GM20431 (cell line): ENCODE measurements around the gene FGD6.

Experiments
- in situ Hi-C: fragments of 300-500 bp; cut with MseI, MboI; formaldehyde crosslinking; loops from one replicate; pipeline ENCODE4 v1.15.0; 2020; ENCODE audit warnings: low sequenced_read_pairs; ENCODE audit not compliant: unreplicated experiment

The FGD6 gene

DNA sequence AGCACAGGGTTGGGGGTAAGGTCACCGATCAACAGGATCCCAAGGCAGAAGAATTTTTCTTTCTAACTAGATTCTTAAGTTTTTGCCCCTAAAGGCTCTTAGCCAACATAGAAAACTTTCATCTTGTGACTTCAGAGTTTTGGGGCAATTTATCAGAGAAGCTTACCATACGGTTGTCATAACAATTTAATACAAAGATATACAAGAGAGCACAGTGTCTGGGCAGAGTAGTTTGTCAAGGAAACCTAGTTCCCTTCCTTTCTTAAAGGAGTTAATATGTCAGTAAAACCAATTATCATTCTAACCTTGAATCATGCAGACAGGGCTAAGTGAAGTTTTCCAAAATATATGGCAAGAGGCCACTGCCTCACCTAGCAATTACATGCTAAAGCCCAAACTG, 162.2 kb downstream of the FGD6 start:
- in situ Hi-C loops = no loop called here

DNA sequence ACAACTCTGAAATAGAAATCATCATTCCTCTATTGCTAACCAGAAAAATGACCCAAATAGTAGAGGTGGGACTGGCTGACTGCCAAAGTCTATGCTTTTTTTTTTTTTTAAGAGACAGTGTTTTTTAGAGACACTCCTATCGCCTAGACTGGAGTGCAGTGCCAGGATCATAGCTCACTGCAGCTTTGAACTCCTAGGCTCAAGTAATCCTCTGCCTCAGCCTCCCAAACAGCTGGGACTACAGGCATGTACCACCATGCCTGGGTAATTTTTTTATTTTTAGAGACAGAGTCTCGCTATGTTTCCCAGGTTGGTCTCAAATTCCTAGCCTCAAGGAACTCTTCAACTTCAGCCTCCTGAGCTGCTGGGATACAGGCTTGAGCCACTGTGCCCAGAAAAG, 163.1 kb downstream of the FGD6 start:
- in situ Hi-C loops = no loop called here

DNA sequence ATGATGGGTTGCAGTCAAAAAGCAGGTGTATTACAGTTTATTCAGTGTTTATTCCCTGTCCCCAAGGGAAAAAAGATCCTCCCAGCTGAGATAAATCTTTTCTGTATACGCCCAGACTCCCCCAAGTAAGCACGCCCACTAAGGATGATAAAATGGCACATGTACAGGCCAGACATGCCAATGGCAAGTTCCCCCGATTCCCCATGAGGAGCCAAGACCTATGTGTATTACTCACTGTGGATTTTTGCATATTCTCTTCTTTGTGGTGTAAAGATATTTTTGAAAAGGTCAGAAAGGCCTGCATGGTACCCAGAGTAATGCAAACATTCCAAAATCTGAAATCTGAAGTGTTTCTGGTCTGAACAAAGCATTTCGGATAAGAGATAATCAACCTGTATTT, 166.0 kb downstream of the FGD6 start:
- in situ Hi-C loops = no loop called here

DNA sequence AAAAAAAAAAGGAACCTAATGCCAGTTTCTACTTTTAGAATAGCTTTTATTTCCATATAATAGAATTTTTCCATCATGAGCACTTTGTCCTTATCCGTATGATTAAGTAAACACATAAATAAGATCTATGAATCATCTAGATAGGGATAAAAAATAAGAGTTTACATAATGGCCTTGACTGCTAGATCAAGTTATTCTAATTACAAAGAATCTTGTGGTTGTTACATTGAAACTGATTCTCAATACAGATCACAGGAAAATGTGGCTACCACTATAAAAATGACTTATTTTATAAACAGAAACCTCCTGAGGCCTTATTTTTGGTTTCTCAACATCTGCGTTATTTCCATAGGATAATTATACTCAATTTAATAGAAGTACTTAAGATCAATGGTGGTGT, 179.4 kb downstream of the FGD6 start:
- in situ Hi-C loops = no loop called here

DNA sequence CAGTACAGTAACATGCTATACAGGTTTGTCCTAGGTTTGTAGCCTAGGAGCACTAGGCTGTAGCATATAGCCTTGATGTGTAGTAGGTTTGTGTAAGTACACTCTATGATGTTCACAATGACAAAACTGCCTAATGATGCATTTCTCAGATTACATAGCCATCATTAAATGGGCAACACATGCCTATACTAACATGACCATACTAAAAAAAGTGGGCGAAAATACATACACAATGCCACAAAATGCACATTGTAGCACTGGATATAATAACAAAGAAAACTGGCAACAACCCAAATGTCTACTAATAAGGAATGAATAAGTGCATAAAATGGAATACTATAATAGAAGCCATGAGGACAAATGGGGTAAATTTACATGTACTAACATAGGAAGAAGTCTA, 182.5 kb downstream of the FGD6 start:
- in situ Hi-C loops = no loop called here
